Karpas-422 (cell line): ENCODE data around the gene HEATR9. TPM values are rescaled to one million over a fixed set of nuclear protein-coding genes. Genes with fewer than 3 reads are reported as not detected.

Source experiments
- DNase-seq: peaks from one replicate; pipeline ENCODE4 v3.0.0-alpha.2; 2015
- H2AFZ ChIP-seq: fragments of 200-600 bp; sonication (generic); 2 replicates; pipeline ENCODE4 v1.6.1; 2014; ENCODE audit warnings: antibody characterized with exemption, low read length, mixed read lengths
- H3K27ac ChIP-seq: fragments of 200-600 bp; sonication (generic); 2 replicates; pipeline ENCODE4 v1.5.1; 2014; ENCODE audit warnings: mild to moderate bottlenecking, low read length, moderate library complexity
- H3K27me3 ChIP-seq: fragments of 200-600 bp; sonication (generic); 2 replicates; pipeline ENCODE4 v1.6.1; 2014; ENCODE audit warnings: low read length, mixed read lengths
- H3K36me3 ChIP-seq: fragments of 200-600 bp; sonication (generic); 2 replicates; pipeline ENCODE4 v1.6.1; 2014; ENCODE audit warnings: low read length, mixed read lengths; ENCODE audit not compliant: insufficient read depth
- H3K4me1 ChIP-seq: fragments of 200-600 bp; sonication (generic); 2 replicates; pipeline ENCODE4 v1.6.1; 2014; ENCODE audit warnings: mild to moderate bottlenecking, low read length, mixed read lengths
- H3K4me2 ChIP-seq: fragments of 200-600 bp; sonication (generic); 2 replicates; pipeline ENCODE4 v1.6.1; 2014; ENCODE audit warnings: low read length, low read depth, mild to moderate bottlenecking; ENCODE audit not compliant: poor library complexity, severe bottlenecking
- H3K4me3 ChIP-seq: fragments of 200-600 bp; sonication (generic); 2 replicates; pipeline ENCODE4 v1.5.1; 2014; ENCODE audit warnings: mild to moderate bottlenecking, antibody characterized with exemption, low read length, mixed read lengths
- H3K79me2 ChIP-seq: fragments of 200-600 bp; sonication (generic); 2 replicates; pipeline ENCODE4 v1.6.1; 2014; ENCODE audit warnings: mild to moderate bottlenecking, low read length, mixed read lengths
- H3K9ac ChIP-seq: fragments of 200-600 bp; sonication (generic); 2 replicates; pipeline ENCODE4 v1.6.0; 2014; ENCODE audit warnings: low read length
- H3K9me2 ChIP-seq: fragments of 200-600 bp; sonication (generic), shearing (Covaris generic); replicated peaks from 2 replicates; pipeline ENCODE4 v1.6.0; 2014; ENCODE audit warnings: mild to moderate bottlenecking, low read length, moderate library complexity; ENCODE audit not compliant: insufficient read depth
- H3K9me3 ChIP-seq: fragments of 300-700, 200-600 bp; sonication (generic); 2 replicates; pipeline ENCODE4 v1.6.1; 2014; ENCODE audit warnings: low read length, mixed read lengths
- H4K20me1 ChIP-seq: fragments of 200-600 bp; sonication (generic); 2 replicates; pipeline ENCODE4 v1.6.1; 2014; ENCODE audit warnings: mild to moderate bottlenecking, antibody characterized with exemption, low read length, low read depth; ENCODE audit not compliant: insufficient read depth
- total RNA-seq: library from RNA; depleted of rRNA; stranded (reverse); fragments of >200 nt; shearing (Covaris generic); gene quantifications from 2 replicates; pipeline ENCODE4 v1.2.3, GENCODE V29; 2014; ENCODE audit warnings: low replicate concordance

Gene HEATR9
- total RNA-seq, 1 experiment from 2014 or later, result not detected

DNA sequence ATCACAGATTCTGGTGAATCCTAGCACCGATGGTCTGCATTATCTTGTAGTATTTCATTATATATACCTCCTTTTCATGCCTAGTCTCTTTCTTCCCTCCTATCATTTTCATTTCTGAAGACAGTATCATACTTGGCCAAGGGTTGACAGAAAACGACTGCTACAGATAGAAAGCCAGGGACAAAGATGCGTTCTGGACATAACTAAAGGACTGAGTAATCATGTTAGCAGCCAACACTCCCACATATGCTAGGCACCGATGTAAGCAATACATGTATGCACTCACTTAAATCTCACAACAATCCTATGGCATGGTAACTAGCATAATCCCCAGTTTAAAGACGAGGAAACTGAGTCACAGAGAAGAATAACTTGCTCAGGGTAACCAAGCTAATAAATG is 39.0 kb upstream of the HEATR9 start:
- no peaks in the 10 kb centered on the region for H3K79me2 ChIP-seq
- no peak overlapping the region for H3K4me3 ChIP-seq
- H3K36me3 ChIP-seq, result no peaks in the 10 kb centered on the region
- DNase-seq, result no peak
- no peaks in the 10 kb centered on the region for H3K27me3 ChIP-seq
- H4K20me1 ChIP-seq, result no peaks in the 10 kb centered on the region
- no peak overlapping the region for H3K27ac ChIP-seq
- no peaks in the 10 kb centered on the region for H3K9me2 ChIP-seq
- no peak overlapping the region for H2AFZ ChIP-seq
- no peak overlapping the region for H3K9ac ChIP-seq
- H3K9me3 ChIP-seq, result no peaks in the 10 kb centered on the region
- no peak overlapping the region for H3K4me2 ChIP-seq
- no peaks in the 10 kb centered on the region for H3K4me1 ChIP-seq

DNA sequence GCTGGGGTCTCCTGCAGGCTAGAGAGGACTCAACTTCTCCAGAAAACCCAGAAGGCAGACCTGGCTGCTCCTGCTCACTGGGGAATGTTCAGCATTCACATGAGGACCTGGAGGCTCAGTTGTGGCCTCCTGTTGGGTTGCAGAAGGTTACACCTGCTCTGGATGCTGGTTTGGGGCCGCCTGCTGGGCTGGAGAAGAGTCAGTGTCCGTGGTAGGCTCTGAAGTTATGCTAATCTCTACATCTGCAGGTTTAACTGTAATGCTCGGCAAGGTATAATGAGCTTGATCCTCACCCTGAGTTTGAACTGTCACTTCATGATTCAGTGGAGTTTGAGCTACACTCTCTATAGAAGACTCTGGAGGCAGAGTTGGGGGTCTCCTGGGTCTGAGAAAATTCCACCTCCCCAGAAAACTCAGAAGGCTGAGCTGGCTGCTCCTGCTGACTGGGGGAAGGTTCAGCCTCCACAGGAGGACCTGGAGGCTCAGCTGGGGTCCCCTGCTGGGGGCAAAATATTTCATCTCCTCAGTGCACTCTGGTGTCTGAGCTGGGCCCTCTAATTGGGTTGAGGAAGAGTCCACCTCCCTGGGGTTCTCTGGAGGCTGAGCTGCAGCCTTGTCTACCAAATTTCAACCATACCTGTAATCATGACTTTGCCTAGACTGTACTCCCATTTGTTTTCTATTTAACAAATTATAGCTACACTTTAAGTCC is 38.4 kb upstream of the HEATR9 start:
- Histone ChIP-seq H3K79me2 (no peaks in the 10 kb centered on the region), H3K4me2 (no peak overlapping the region), H2AFZ (no peak overlapping the region), H3K9ac (no peak overlapping the region), H3K4me3 (no peak overlapping the region), H3K27me3 (no peaks in the 10 kb centered on the region), H3K4me1 (no peaks in the 10 kb centered on the region), H3K27ac (no peak overlapping the region), H3K36me3 (no peaks in the 10 kb centered on the region), H4K20me1 (no peaks in the 10 kb centered on the region), H3K9me2 (no peaks in the 10 kb centered on the region), H3K9me3 (no peaks in the 10 kb centered on the region)
- DNase-seq, result no peak

DNA sequence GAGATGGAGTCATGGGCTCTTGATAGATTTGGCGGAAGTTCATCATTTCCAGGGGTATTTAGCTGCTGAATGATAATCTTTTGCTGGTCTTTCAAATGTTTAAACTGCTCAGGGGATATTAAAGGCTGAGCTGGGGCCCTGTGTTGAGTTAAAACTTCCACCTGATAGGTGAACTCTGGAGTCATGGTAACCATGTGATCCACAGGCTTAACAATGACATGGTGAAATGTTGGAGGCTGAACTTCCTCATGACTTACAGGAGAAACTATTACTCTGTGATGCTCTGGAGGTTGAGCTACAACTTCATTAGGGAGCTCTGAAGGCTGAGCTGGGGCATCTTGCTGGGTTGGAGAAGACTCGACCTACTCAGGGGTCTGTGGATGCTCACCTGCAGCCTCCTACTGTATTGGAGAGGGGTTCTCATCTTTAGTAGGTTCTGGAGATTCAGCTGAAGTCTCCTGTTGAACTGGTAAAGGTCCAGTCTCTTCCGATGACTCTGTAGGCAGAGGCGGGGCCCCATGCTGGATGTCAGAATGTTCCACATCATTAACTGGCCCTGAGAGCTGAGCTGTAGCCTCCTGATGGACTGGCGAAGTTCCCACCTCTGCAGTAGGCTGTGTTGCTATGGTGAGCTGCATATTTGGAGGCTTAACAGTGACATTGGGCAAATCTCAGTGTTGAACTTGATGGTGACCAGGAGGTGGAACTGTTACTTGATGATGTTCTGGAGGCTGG is 37.7 kb upstream of the HEATR9 start:
- H3K4me1 ChIP-seq, result no peaks in the 10 kb centered on the region
- no peaks in the 10 kb centered on the region for H3K27me3 ChIP-seq
- H3K36me3 ChIP-seq, result no peaks in the 10 kb centered on the region
- no peaks in the 10 kb centered on the region for H3K9me3 ChIP-seq
- H3K9me2 ChIP-seq, result no peaks in the 10 kb centered on the region
- H4K20me1 ChIP-seq, result no peaks in the 10 kb centered on the region
- no peaks in the 10 kb centered on the region for H3K79me2 ChIP-seq
- H2AFZ ChIP-seq, result no peak overlapping the region
- no peak overlapping the region for H3K4me2 ChIP-seq
- H3K9ac ChIP-seq, result no peak overlapping the region
- DNase-seq, result no peak
- H3K4me3 ChIP-seq, result no peak overlapping the region
- H3K27ac ChIP-seq, result no peak overlapping the region

DNA sequence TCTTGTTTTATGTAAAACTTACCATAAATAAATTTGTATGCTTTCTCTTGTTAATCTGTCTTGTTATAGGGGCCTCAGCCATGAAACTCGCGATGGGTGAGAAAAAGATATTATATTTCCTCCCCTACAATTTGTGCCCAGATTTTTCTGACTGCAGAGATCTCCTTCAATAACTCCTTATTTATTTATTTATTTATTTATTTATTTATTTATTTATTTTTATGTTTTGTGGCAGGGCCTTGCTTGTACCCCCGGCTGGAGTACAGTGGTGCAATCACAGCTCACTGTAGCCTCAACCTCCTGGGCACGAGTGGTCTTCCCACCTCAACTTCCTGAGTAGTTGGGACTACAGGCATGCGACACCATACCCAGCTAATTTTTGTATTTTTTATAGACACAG is 34.8 kb upstream of the HEATR9 start:
- H3K9me3 ChIP-seq, result no peaks in the 10 kb centered on the region
- no peaks in the 10 kb centered on the region for H3K79me2 ChIP-seq
- no peaks in the 10 kb centered on the region for H3K4me1 ChIP-seq

DNA sequence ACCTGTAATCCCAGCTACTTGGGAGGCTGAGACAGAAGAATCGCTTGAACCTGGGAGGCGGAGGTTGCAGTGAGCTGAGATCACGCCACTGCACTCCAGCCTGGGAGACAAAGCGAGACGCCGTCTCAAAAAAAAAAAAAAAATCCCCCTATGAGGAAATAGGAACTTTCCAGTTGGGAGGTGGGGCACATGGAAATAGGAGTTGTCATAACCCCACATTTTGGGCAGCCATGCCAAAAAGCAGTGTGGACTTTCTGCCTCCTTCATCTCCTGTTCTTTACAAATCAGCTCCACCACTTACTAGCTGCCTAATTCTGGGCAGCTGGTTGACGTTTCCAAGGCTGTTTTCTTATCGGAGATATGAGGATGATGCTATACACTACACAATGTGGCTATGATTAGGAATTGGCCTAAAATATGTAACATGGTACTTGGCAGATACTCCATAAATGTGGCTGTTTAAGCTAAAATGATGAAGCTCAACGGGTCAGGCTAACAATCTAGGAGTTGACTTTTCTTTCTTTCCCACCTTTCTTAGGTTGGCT is 33.0 kb upstream of the HEATR9 start:
- no peak for DNase-seq
- Histone ChIP-seq H3K9ac (no peak overlapping the region), H4K20me1 (no peaks in the 10 kb centered on the region), H3K27me3 (no peaks in the 10 kb centered on the region), H3K9me2 (no peaks in the 10 kb centered on the region), H2AFZ (no peak overlapping the region), H3K4me3 (no peak overlapping the region), H3K4me2 (no peak overlapping the region), H3K9me3 (no peaks in the 10 kb centered on the region), H3K4me1 (no peaks in the 10 kb centered on the region), H3K27ac (no peak overlapping the region), H3K36me3 (no peaks in the 10 kb centered on the region), H3K79me2 (no peaks in the 10 kb centered on the region)

More for the DNA sequence above, 34.8 kb upstream of the HEATR9 start:
- Histone ChIP-seq H3K27ac (no peak overlapping the region), H3K4me3 (no peak overlapping the region), H4K20me1 (no peaks in the 10 kb centered on the region), H3K9me2 (no peaks in the 10 kb centered on the region), H2AFZ (no peak overlapping the region), H3K4me2 (no peak overlapping the region), H3K27me3 (no peaks in the 10 kb centered on the region), H3K9ac (no peak overlapping the region), H3K36me3 (no peaks in the 10 kb centered on the region)
- no peak for DNase-seq

DNA sequence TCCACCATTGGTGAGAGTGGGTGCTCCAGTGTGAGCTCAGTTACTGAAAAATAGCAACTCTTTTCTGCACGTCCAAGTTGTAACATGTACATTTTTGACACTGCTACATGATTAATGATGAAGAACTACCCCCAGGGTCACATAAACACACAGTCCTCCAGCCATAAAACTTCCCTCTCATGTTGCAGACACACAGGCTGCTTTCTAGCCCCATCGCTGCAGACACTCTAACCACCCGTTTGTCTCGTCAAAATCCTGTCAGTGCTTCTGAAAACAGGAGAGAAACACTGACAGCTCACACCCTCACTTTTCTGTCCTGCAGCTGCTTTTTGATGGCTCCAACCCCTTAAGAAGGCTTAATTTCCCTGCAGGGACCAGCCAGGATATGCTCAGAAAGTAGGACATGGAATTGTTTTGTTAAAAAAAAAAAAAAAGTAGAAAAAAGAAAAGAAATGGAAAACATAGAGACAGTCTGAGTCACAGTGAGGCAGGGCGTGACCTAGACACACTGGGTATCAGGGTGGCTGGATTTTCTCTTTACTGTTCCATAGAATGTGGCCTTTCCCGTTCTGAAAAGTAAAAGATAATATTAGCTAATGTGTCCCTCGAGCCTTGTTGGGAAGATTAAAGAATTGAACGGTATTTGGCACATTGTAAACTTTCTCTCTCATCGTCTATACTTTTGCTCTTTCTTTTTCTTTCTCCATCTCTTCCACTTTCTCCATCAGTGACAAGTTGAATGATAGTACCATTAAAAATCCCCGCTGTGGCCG is 32.2 kb upstream of the HEATR9 start:
- no peaks in the 10 kb centered on the region for H3K9me3 ChIP-seq
- no peaks in the 10 kb centered on the region for H3K79me2 ChIP-seq
- H3K4me3 ChIP-seq, result no peak overlapping the region
- H3K4me2 ChIP-seq, result no peak overlapping the region
- H3K36me3 ChIP-seq, result no peaks in the 10 kb centered on the region
- no peaks in the 10 kb centered on the region for H3K9me2 ChIP-seq
- no peak overlapping the region for H3K9ac ChIP-seq
- no peak overlapping the region for H3K27ac ChIP-seq
- DNase-seq, result no peak
- H4K20me1 ChIP-seq, result no peaks in the 10 kb centered on the region
- no peak overlapping the region for H2AFZ ChIP-seq
- no peaks in the 10 kb centered on the region for H3K27me3 ChIP-seq
- no peaks in the 10 kb centered on the region for H3K4me1 ChIP-seq

DNA sequence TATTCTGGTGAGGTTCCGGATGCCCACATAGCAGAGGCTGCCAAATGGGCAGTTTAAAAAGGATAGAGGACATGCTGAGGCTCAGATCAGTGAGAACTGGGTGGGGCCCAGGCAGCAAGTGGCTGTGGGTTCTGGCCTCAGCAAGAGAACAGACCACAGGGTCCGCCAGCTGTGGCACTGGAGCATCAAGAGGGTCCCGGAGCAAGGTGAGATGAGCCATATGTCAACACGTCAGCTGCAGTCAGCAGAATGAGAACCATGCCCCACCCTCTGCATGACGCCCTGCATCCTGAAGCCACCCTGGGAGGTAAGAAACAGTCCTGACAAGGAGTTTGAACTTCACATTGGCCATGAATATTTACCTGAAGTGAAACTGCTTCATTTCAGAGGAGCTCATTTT is 31.6 kb upstream of the HEATR9 start:
- no peak for DNase-seq
- H3K27me3 ChIP-seq, result no peaks in the 10 kb centered on the region
- no peak overlapping the region for H3K9ac ChIP-seq
- no peak overlapping the region for H3K4me3 ChIP-seq
- no peak overlapping the region for H3K4me2 ChIP-seq
- H3K27ac ChIP-seq, result no peak overlapping the region
- no peaks in the 10 kb centered on the region for H4K20me1 ChIP-seq
- H3K9me2 ChIP-seq, result no peaks in the 10 kb centered on the region
- H3K4me1 ChIP-seq, result no peaks in the 10 kb centered on the region
- no peaks in the 10 kb centered on the region for H3K9me3 ChIP-seq
- no peaks in the 10 kb centered on the region for H3K36me3 ChIP-seq
- no peak overlapping the region for H2AFZ ChIP-seq
- no peaks in the 10 kb centered on the region for H3K79me2 ChIP-seq
